CD4-positive, alpha-beta T cell treated with Interleukin-2 at 100 ng/mL for 4 hours (primary cell): ENCODE data around the gene KCNC1.

Source experiments
- DNase-seq: peaks from one replicate; pipeline ENCODE4 v3.0.0-alpha.2; 2020; ENCODE audit warnings: low spot score

KCNC1 gene

DNA sequence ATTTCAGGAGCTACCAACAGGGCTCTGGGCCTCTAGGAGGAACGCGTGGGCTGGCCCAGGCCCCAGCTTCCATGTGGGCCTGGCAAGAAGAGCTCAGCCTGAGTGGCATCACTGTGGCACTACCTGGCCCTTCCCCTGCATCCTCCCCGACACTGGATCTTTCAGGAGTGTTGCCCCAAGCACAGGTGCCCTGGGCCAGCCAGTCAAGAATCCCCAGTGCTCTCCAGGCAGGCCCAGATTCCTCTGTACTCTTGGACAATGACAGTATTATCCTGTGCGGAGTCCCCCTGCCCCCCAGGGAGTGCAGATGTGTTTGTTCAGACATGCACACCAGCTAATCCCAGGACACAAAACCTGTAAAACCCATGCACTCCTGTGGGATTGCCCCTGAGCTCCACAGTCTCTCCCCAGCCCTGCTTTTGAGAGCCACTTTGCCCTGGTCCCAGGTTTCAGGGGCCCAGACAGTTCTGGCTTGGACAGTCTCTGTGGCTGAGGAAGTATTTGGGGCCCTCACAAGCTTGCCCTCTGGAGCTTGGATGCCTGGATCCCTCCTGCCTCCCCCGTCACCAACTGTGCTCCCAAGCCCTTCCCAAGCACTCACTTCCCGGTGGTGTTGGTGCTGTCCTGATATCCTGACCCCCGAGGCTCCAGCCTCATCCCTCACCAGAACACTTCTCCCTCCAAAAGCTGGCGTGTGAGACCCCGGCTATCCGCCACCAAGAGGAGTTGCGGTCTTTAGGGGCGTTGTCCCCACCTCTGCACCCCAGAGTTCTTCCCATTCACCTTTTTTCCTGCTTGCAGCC is 39.9 kb downstream of the KCNC1 start:
- no peak for DNase-seq

DNA sequence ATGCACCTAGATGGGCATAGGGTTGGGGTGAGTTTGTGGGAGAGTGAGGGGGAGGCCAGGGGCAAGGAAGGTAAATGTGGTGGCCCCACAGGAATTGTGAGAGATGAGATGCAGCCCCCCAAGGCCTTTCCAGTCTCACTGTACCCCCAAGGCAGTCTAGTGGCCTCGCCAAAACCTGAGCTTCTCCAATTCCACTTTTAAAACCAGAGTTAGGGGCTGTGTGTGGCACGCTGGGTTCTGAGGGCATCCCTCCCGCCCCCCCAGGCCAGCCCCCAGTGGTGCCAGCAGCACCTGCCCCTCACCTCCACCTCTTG is 40.4 kb downstream of the KCNC1 start:
- DNase-seq: no peak

DNA sequence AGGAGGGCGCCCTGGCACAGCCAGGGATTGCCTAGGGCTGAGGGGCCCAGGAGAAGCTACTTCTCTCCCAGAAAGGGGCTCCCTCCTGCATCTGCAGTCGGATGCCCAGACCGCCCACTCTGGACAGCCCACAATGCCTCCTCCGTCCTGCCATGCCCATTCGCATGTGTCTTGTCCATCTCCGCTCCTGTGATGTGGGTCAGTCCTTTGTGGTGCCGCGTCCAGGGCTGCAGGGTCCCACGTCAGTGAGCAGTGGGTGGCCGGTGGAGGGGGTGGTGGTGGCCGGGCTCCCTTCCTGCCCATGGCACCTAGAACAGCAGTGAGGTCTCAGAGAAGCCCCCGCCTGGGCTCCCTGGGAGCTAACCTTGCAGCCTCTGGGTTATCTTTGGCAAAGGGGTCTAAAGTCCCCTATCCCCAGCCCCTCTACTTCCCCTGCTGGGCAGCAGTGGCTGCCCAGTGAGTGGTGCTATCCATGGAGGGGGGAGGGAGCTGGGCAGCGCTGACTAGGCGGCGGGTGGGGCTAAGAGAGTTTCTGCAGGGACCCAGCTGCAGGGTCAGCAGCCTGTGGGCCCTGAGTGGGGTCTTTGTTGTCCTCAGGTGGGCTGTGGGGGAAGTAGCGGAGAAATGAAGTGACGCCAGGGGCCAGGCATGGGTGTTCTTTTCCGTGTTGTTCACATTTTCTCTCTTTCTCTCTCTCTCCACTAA is 41.1 kb downstream of the KCNC1 start:
- no peak for DNase-seq

DNA sequence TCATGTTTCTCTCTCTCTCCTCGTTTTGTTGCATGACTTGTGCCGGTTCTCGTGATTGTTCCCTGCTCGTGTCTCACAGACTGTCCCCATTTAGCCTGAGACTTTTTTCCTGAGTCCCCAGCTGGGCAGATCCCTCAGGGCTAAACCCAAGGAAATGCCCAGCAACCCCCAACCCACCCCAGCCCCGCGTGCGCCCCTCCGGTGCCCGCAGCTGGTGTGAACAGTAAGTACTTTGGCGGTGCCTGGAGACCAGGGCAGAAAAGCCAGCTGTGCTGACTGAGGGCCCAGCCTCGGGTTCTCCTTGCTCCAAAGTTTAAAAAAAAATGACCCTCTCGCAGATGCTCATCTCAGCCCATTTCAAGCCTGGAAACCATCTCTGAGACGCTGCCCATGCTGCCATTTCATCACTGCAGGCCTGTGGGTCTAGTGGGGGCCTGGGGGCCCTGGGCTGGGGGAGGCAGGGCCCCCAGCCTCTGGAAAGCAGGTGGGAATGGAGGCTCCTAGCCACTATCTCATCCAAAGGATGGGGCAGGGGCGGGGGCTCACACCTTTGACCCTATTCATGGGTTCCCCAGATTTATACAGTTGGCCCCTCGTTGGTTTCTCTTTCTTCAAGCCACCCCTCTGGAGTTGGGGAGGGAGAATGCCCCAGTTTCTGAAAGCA is 41.8 kb downstream of the KCNC1 start:
- DNase-seq: no peak

DNA sequence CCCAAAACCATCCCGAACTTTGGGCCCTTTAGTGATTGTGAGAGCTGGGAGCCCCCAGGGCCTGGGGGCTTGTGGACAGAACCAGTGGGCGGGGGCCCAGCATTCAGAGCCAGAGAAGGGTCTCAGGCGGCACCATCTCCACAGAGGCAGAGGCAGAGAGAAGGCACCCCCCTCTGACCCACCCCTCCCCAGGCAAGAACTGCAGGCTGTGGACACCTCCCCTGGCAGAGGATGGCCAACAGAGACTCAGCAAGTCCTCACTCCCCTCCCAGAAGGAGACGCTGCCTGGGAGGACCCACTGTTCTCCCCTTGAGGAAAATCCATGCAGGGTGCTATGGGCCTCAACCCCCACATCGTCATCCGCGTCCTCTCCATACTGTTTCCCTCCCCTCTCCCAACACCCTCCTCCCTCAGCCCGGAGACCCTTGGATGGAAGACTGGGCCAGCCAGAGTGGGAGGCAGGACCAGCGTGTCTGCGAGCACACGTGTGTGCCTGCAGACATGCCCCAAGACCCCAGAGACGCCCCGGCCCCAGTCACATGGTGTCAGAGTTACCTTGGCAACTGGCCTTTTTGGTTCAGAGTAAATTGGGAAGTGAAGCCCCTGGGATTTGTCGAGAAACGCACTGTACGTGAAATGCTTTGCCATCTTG is 42.6 kb downstream of the KCNC1 start:
- DNase-seq: no peak

DNA sequence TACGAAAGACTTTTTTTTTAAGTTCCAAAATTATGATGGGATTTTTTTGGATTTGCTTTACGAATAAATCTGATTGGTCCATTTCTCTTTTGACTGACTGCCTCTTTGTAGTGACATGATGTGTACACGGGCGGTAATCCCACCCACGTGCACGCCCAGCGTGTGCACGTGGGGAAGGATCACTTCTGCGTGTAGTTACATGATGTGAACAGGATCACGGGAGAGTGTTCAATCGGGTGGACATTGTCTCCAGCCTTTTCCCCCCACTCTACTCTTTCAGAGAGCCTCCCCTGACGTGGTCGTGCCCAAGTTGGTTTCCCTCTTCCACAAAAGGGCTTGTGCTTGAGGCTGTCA is 43.1 kb downstream of the KCNC1 start:
- no peak for DNase-seq

DNA sequence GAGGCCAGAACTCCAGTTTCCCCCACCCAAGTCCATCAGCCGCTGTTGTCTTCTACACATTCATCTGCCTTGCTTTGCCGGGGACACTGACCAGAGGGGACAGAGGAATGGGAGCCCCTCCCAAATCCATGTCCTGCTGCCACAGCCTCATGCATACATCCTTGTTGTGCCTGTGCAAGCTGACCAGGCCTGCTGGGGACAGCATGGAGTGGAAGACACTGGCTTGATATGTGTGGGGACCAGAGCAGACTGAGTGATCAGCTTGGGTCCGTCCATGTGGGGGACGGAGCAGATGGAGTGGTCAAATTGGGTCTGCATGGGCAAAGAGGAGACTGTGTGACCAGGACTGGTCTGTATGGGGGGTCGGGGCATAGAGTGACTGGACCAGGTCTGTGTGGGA is 43.8 kb downstream of the KCNC1 start:
- no peak for DNase-seq

DNA sequence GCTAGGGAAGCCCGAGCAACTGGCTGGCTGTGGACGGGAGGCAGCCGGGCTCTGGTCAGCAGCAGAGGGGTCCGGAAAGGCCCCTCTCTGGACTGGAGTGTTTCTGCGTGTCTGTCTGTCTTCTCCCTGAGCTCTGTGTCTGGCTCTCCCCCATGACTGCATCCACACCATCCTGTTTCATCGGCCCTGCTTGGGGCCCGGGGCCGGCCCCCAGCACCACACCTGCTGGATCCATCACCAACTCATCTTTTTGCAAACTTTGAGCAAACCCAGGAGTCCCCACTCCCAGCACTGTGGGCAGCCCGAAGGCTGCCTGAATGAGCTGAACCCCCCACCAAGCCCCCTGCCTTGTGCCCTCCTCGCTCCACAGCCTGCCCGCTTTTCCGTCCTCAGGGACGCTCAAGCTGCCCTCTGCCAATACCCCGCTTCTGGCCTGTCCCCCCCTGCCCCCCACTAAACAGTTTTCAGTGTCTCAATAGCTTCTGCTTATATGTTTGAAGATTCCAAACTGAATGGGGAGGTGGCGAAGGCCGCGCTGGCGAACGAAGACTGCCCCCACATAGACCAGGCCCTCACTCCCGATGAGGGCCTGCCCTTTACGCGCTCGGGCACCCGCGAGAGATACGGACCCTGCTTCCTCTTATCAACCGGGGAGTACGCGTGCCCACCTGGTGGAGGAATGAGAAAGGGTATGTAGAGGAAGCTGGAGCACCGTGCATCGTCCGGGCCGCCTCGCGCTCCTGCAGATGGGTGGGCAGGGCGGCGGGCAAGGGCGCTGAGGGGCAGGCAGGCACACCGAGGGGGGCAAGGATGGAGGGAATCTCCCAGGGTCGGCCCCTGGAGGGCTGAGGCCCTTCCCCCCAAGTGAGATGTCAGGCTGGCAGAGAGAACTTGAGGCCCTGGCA is 44.6 kb downstream of the KCNC1 start:
- DNase-seq: no peak

DNA sequence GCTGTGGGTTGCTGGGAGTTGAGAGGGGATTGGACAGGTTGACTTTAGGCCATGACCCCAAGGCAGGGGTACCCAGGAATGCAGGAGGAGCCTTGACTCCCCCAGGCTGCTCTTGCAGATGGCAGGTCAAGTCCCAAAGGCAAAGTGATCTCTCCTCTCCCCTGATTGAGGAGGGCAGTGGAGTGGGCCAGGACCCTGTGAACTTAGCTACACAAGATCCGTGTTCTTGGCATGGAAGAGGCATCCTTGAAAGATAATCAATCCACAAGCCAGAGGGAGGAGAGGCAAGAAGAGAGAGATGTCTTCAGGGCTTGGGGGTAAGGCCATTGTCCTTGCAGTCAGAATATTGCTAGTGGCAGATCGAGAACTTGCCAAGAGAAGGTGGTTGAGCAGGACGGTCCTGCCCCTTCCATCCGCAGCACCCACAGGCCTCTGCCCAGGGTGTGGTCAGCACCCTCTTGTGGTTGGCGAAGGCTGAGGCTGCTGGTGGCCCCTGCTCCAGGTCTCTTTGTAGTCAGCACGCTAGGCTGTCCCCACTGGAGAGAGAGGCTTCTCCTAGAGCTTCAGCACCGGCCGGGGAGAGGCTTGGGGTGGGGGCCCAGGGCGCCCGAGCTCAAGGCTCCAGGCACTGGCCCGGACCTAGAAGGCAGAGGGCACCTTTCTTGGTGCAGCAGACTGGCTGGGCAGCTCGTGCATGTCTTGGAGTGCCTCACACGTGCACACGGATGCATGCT is 45.4 kb downstream of the KCNC1 start:
- DNase-seq: no peak

DNA sequence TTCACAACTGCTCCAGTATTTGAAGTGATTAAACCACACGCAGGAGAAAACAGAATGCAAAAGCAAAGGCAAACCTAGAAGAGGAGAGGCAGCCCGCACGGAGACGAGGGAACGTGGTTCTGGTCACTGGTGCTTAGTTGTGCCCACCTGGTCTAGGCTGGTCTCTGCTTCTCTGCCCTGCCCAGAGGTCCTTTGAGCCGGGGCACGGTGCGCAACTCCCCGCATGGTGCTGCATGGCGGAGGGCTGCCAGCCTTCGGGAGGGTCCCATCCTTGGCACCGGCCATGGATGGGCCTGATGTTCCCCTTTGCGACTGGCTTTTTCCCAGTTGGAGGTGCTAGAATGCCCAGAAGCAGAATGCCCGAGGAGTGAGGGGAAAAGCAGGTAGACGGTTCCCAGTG is 46.1 kb downstream of the KCNC1 start:
- no peak for DNase-seq

DNA sequence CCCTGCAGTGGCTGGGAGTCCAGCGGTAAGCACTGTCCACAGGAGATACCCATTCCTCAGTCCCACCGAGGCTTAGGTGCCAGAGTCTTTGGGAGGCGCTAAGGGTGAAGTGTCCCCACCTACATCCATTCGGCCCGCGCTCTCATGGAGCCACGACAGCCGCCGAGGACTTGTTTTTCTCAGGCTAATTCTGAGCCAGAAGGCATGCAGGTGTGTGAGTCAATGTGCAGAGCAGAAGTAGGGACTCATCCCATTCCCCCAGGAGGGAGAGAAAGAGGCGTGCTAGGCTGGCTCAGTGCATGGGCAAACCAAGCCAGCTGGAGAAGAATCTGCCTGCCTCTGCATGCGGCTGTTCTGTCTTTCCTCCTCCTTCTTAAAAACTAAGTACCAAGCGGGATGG is 46.6 kb downstream of the KCNC1 start:
- DNase-seq: no peak

DNA sequence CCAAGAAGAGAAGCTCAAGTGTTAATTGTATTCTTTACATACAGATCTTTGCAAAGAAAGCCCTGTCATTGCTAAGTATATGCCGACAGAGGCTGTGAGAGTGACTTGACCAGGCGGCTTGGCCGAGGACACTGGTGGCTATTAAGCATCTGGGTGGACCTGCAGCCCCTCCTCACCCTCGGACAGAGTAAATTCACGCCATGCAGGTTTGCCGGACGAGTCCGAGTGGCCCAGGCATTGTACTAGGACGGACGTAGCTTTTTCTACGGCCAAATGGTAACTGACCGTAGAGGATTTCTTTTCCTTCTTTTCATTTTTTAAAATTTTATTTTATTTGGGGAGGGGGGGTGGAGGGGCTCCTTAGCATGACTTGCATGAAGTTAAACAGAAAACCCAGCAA is 47.0 kb downstream of the KCNC1 start:
- no peak for DNase-seq

DNA sequence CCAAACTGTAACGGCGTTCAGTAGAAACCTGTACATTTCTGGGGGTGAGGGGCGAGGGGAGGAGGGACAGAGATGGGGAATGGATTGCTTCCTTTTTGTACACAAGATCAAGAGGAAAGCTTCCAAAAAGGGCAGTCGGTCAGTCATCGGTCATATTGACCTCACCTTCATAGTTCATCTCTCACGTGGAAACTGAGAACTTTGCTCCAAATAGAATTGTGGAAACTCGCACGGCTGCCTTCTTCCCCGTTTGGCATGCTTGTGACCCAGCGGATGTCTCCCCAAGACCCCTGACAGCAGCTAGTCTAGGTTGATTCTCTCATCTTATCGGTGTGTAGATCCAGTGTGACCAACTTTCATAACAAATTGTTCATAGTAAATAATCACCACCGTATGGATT is 47.6 kb downstream of the KCNC1 start:
- DNase-seq: no peak

DNA sequence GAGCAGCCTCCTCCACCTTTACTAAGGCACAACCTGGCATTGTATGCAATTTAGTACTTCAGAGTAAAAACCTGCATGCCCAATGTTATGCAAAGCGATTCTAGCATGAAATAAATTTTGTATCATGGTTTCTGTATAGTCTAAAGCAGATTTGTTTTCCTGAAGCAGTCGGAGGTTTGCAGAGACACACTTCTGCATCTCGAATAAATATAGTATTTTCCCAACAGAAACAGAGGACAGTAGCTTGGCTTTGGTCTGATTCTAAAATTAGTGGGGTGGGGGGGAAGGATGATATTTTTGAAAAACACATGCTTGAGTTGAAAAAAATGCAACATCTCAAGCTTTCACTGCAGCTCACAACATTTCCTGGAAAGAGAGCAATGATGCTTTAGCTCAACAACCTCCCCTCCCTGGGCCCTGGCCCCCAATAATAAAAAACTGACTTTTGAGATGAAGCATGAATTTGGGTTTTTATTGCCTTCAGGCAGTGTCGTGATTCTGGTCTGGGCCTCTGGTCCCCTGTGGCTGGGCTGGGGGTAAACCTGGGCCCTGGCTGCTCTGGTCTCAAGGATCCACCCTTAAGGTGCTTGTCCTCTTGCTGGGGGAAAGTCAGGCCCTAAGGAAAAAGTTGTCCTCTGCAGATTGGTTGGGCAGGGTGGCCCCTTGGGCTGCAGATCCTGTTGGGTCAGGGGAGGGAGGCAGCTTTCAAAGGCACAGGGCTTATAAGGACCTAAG is 48.2 kb downstream of the KCNC1 start:
- no peak for DNase-seq

DNA sequence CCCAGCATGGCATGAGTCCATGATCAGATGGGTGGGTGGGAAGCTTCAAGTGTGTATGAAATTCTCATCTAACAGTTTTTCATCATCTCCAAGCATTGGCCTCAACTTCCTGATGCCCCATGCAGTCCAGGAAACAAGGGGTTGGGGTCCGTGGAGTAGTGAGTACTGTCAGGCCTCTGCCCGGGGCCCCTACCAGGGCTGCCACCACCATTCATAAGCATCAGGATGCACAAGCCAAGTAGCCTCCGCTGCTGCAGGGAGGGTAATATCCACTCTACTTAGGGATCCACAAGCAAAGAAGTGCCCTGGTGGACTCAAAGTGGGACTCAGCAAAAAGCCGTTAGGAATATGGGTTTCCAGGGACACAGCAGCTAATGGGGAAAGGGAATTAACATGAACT is 49.3 kb downstream of the KCNC1 start:
- DNase-seq: no peak

DNA sequence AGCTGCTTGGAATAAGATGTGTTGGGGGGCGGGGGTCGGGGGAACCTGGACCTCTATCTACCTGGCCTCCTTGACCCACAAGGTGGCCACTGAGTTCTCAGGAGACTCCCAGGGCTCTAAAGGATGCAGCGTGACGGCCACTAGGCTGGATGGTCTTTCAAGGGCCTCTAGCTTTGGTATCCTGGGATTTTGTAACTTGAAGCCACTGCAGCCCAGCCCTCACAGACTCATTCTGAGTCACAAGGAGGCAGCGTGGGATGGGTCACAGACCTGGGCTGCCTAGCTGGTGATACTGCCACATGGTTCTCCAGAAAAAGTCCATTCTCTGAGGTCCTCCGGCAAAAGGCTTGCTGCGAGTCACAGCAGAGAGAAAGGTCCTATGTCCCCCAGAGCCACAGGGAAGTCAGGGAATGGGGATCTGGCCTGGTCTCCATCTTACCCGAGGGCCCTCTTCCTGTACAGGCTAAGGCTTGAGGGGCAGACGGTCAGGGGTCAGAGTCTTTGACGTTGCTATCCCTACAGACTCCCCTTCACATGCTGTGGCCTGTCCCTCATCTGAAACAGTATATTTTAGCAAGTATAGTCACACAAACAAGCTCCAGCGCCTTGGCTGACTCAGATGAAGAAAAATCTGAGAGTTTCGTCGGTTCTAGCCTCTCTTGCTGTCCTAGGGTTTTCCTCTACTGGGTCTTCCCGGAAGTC is 52.4 kb downstream of the KCNC1 start:
- no peak for DNase-seq

DNA sequence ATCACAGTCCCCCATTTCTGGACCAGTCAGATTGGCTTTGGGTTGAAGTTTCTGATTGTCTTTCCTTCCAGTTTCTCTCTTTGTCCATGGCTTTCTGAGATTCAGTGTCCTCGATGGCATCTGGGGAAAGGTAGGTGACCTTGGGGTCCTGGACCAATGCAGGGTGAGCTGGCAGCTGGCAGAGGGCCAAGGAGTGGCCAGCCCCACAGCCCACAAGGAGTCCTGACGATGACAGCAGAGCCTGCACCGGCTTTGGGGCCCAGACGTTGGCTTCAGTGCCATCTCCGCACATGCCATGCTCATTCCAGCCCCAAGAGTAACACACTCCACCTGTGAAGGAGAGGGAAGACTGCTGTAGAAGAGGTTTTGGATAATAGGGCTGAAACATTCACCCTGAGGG is 53.5 kb downstream of the KCNC1 start:
- no peak for DNase-seq

DNA sequence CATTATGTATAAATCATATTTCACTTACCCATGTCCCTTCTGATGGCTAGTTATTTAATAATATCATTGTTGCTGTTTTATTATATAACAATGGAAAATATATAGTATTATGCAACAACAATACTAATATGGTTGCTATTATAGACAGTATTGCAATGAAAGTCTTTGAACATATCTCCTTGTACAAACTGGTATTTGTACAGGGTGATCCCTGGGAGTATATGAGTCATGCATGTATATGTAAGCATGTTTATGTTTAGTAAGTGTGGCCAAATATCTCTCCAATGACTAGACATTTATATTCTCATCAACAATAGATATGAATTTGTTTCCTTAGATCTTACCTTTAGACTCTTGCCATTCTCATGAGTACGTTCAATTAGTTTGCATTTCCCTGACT is 55.9 kb downstream of the KCNC1 start:
- DNase-seq: no peak

DNA sequence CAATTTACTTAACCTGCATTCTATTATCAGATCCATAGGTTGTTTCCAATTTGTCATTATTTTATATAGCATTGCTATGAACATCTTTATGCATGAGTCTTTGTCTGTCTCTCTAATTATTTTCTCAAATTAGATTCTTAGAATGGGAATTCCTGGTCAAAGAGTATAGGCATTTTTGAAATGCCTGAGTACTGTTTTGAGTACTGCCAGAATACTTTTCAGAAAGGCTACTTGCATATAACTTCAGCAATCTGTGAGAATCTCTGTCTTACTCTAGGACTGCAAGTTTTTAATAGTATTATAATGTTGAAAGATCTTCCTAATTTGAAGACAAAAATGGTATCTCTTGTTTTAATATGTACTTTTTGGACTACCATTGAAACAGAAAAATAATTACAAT is 56.6 kb downstream of the KCNC1 start:
- no peak for DNase-seq

DNA sequence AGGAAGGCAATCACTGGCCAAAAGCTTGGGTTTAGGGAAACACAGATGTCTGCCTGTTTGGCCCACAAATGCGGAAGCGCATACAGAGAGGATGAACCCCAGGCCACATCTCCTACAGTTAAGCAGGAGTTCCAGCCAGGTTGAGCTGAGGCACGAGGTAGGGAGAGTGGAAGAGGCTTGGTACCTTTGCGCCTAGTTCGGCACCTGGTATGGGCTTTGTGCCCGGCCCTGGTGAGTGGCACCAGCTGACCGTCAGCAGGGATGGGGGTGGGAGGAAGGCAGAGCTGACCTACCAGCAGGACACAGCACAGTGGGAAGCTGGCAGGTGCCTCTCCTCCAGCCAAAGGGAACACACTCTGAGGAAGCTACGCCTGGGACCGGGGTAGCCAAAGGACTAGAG is 57.6 kb downstream of the KCNC1 start:
- no peak for DNase-seq
